GM15510 (cell line): ENCODE measurements around the gene NLRP9.

Experiments
- POLR2A ChIP-seq: IDR thresholded peaks from 3 replicates; pipeline ENCODE4 v1.6.1; 2011; ENCODE audit warnings: borderline replicate concordance; ENCODE audit not compliant: insufficient read length; ENCODE audit errors: extremely low read depth

NLRP9 gene

DNA sequence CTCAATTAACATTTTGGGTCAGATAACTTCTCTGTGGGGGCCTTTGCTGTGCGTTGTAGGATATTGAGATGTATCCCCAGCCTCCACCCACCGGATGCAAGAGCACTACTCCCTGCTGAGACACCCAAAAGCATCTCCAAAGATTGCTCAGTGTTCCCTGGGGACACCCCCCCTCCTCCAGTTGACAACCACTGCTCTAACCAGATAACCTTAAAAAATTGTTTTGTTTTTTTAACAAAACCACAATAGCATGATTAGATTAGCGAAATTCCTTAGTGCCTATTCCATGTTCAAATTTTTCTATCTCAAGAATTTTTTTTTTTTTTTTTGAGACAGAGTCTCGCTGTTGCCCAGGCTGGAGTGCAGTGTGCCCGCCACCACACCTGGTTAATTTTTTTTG lies 65.8 kb downstream of the NLRP9 start:
- no peak for TF ChIP-seq POLR2A

DNA sequence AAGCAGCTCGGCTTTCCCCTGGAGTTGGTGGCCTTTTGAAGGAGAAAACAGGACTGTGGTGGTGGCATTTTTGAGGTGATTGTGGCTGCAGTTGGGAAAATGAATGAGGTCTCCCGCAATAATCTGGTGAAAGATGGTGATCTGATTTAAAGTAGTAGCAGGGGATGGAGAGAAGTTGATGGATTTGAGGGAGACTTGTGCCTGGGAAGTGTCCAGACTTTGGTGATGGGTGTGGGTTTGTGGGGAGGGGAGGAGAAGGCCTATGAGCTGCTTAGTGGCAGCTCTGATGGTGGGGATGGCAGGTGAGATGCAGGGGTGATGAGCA lies 67.2 kb downstream of the NLRP9 start:
- TF ChIP-seq POLR2A = no peak

DNA sequence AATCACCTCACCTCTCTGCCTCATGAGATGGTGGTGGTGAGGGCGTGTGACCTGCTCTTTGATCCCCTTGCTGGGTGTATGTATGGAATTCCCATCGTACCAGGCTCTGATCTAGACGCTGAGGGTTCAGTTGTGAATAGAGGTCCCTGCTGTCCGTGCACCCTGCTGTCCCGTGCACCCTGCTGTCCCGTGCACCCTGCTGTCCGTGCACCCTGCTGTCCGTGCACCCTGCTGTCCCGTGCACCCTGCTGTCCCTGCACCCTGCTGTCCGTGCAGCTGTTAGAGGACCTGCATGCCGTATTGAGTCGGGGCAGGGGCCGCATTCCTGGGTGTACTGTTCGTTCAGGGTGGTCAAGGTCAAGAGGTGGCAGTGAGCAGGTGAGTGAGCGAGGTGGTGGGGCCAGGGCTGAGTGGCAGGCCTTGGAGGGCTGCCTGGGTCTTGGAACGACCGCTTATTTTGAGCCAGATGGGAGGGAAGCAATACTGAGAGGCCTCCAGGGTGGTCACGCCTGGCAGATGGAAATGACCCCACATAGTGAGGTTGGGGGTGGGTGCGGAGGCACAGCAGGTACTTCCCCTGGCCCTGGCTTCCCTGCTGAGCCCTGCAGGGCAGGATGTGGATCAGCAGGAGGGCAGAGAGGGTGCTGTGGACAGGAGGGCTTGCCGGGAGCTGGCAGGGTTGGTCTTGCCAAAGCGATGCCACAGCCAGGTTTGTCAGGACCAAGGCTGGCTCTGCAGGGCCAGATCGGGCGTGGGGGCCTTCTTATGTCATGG lies 67.7 kb downstream of the NLRP9 start:
- TF ChIP-seq POLR2A = no peak

DNA sequence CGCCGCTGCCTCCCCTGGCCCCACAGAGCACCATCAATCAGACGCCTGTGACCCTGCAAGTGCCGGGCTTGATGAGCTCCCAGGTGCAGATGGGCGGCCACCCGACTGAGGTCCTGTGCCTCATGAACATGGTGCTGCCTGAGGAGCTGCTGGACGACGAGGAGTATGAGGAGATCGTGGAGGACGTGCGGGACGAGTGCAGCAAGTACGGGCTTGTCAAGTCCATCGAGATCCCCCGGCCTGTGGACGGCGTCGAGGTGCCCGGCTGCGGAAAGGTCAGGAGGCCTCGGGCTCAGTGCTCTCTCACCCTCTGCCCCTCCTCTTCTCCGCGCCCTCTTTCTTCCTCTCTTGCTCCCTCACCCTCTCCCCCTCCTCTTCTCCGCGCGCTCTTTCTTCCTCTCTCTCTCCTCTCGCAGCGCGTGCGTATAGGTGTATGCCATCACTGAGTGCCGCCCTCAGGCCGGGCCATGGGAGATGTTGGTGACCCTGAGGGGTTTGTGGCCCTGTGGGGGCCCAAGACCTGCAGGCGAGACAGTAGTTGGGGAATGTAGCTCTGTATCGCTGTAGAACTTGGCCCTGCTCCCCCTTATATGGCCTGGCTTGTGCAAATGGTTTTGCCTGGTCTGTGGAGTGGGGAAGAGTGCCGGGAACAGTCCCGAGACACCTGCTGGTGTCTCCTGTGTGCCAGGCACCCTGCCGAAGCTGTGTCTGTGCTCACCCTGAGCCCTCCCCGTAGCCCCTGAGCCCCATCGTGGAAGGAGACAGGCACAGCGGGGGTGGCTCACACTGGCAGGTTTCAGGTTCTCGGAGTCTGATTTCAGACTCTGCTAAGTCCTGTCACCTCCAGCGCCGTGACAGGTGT lies 68.6 kb downstream of the NLRP9 start:
- TF ChIP-seq POLR2A = no peak

DNA sequence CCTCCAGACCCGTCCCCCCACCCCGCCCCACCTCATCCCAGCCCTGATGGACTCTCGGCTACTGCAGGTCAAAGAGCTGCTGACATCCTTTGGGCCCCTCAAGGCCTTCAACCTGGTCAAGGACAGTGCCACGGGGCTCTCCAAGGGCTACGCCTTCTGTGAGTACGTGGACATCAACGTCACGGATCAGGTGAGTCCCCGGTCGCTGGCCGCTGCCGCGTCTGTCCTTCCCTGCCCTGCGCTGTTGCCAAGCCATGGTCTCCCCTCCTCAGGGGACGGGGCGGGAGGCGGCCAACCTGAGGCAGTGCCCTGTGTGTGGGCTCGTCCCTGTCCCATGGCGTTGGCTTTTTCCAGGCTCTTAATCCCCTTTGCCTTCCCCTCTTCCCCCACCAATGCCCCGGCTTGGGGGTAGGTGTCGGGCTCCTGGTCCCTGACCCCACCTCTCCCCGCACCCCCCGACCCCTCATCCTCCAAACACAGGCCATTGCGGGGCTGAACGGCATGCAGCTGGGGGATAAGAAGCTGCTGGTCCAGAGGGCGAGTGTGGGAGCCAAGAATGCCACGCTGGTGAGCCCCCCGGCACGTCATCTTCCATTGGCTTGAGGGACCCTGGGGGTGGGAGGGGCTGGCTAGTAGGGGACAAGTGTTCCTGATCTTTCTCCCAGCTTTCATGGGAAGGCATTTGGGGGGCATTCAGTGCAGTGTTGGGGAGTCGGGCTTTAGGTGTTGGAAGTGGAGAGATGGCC lies 69.4 kb downstream of the NLRP9 start:
- no peak for TF ChIP-seq POLR2A

DNA sequence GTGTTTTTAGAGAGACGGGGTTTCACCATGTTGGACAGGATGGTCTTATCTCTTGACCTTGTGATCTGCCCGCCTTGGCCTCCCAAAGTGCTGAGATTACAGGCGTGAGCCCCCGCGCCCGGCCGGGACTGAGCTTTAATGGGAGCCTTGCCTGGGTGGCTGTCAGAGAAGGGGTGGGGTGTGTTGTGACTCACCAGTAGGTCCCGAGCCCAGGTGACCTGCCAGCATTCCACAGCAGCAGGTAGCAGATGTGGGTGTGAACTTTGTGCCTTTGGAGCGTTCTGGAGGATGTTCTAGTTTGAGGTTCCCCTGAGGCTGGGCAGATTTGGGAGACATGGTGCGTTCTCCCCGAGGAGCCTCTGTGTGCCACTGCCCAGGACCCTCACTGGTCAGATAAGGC lies 70.2 kb downstream of the NLRP9 start:
- no peak for TF ChIP-seq POLR2A

DNA sequence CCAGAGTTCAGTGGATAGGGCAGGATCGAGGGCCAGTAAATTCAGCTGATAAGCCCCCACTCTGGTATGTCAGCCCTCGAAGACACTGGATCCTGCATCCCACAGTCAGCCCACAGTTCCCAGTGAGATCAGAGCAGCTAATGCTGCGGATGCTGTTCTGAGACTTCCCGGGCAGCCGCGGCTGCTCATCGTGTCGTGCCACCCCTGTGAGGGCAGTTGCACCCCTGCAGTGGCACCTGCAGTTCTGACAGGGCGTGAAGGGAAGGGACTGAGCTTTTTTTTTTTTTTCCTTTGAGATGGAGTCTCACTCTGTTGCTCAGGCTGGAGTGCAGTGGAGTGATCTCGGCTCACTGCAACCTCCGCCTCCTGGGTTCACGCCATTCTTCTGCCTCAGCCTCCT lies 70.7 kb downstream of the NLRP9 start:
- no peak for TF ChIP-seq POLR2A

DNA sequence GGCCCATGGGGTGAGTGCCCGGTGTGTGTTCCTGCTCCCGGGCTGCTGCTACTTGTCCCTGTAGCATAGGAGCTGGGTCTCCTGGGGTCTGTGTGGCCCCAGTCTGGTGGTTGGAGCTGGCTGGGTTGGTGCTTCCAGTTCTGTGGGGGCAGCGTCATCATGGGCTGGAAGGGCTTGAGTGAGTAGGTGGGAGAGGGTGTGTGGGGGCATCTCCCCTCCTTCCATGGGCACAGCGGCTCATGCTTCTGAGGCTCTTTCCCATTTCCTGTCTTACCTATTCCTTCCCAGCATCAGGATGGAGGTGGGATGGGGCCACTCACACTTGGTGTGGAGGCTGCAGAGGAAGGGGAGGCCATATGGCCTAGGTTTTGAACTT lies 71.2 kb downstream of the NLRP9 start:
- TF ChIP-seq POLR2A = no peak

DNA sequence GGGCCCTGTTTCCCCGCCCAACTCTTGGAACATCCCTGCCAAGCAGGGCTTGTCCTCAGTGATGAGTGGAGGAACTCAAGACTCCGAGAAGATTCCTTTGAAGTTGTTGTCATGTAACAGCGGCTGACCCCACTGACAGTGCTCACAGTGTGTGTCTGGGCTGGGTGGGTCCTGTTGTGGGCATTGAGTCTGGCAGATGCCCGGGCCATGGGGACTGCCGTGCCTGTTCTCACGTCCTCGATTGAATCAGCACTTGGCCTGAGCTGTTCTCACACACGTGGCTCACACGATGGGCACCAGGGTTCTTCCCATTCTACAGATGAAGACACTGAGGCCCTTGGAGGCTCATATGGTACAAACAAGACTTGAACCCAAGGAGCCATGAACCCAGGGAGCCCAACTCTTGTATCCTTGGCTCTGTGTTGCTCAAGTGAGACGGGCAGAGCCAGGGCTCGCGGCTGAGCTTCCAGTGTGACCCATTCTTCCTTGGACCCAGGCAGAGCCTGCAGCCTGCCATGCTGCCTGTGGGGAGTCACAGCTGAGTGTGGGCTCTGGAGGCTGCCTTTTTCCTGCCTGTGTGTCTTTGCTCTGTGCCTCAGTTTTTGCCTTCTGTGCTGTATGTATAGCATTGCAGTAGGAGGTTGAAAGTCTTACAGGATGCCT lies 71.7 kb downstream of the NLRP9 start:
- no peak for TF ChIP-seq POLR2A

DNA sequence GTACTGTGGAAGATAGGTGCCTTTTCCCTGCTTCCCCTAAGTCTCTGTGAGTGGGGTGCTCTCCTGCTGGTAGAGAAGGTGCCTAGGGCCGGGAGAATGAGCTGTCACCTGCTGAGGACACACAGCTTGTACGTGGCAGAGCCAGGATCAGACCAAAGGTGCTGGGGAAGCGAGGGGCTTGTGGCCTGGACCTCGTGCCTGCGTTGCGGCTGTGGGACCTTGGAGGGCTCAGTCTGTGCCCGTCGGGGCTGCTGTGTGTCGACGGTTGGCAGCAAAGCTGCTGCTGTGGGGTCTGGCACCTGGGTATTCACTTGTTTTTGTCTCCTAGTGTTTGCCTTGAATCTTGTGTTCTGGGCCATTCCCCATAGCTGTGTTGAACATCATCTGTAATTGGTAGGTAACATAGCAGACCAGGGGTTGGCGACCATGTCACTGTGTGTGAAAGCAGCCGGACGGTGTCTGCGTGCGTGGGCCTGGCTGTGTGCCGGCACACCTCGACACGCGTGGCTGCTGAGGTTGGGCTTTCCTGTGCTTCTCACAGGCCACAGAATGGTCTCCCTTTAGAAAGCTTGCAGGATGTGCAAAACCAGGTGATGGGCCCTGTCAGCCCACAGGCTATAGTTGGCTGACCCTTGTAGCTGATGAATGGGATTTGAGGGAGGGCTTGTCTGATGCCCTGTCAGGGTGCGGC lies 74.2 kb downstream of the NLRP9 start:
- no peak for TF ChIP-seq POLR2A

DNA sequence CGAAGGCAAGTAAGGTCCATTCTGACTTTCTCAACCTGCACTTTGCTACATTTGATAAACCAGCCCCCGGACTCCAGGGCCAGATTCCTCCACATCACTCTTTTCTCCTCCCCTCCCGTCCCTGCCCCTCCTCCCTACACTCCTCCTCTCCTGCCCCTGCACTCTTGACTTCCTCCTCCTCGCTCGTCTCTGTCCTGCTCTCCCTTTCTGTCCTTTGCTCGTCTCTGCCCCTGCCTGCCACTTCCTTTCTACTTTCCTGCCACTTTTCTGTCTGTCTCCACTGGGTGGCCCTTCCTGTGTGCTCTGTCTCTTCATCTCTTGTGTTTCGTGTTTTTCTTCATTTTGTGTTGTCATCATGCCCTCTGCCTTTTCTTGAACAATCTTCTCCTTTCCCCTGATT lies 76.4 kb downstream of the NLRP9 start:
- TF ChIP-seq POLR2A = no peak

DNA sequence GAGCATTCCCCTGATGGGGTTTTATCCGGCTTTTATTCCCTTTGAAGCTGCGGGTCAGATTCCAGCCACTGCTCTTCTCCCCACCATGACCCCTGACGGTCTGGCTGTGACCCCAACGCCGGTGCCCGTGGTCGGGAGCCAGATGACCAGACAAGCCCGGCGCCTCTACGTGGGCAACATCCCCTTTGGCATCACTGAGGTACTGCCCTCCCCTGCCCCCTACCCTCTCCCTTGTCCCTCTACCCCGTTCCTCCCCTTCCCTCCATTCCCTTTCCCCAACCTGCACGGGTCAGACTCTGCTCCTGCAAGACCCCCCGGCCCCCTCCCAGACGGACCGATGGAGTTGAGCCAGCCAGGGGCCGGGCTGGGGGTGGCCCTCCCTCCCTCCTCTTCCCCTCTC lies 77.2 kb downstream of the NLRP9 start:
- no peak for TF ChIP-seq POLR2A

DNA sequence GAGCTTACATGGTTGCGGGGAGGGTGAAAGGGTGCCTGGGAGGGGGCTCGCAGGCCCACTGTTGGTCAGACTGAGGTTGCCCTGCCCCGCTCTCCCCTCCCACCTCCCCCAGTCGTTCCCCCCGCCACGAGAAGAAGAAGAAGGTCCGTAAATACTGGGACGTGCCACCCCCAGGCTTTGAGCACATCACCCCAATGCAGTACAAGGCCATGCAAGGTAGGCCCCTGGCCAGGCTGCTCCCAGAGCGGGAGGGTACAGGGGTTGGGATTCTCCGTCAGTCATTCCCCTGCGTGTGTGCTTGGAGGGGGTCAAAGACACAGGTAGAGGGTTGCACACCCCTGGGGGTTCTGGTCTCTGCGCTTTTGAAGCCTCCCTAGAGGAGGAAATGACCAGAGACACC lies 77.8 kb downstream of the NLRP9 start:
- TF ChIP-seq POLR2A = no peak

DNA sequence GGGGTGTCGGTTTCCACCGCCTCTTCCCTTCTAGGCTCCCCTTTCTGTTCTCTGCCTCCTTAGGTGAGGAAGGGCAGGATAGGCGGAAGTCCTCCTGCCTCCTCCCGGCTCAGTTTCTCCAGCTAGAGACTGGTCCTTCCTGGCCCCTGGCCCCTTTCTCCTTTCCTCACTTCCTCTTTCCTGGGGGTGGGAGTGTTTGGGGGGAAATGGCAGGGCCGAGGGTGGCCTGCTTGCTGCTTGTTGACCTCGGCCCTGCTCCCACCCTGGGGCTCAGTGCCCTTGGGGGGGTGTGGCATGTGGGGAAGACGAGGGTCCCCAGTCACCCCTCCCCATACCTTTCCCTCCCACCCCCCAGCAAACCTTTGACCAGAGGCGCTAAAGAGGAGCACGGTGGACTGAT lies 78.4 kb downstream of the NLRP9 start:
- no peak for TF ChIP-seq POLR2A
